Measurements from ENCODE around the gene SLCO3A1.

Gene SLCO3A1

GRCh38 chr15:91897585-91898372 lies 44.3 kb downstream of the SLCO3A1 start:
- DNase-seq (ENCODE audit: low read depth), result no peak
- H3K4me3 ChIP-seq (ENCODE audit: low read depth, low read length), result no peak overlapping the region

- H3K4me3 ChIP-seq (ENCODE audit: low read depth, low read length), result no peak overlapping the region
- DNase-seq (ENCODE audit: low read depth), result no peak
These were observed 45.3 kb downstream of the SLCO3A1 start for GRCh38 chr15:91898843-91899242.

GRCh38 chr15:91904942-91905341 lies 51.4 kb downstream of the SLCO3A1 start:
- no peak overlapping the region for H3K4me3 ChIP-seq (ENCODE audit: low read depth, low read length)
- no peak for DNase-seq (ENCODE audit: low read depth)

GRCh38 chr15:91908391-91908790 lies 54.9 kb downstream of the SLCO3A1 start:
- peak; percentile 22 for DNase-seq (ENCODE audit: low read depth)
- no peak overlapping the region for H3K4me3 ChIP-seq (ENCODE audit: low read depth, low read length)

- DNase-seq (ENCODE audit: low read depth), result no peak
- H3K4me3 ChIP-seq (ENCODE audit: low read depth, low read length), result no peak overlapping the region
These were observed 55.6 kb downstream of the SLCO3A1 start for GRCh38 chr15:91909111-91909510.

- H3K4me3 ChIP-seq (ENCODE audit: low read depth, low read length), result no peak overlapping the region
- DNase-seq (ENCODE audit: low read depth), result no peak
These were observed 56.1 kb downstream of the SLCO3A1 start for GRCh38 chr15:91909574-91909973.

- no peak for DNase-seq (ENCODE audit: low read depth)
These were observed 58.3 kb downstream of the SLCO3A1 start for GRCh38 chr15:91911844-91912243.

GRCh38 chr15:91912336-91912735 lies 58.8 kb downstream of the SLCO3A1 start:
- no peak for DNase-seq (ENCODE audit: low read depth)
- H3K4me3 ChIP-seq (ENCODE audit: low read depth, low read length), result no peak overlapping the region

More at GRCh38 chr15:91911844-91912243, 58.3 kb downstream of the SLCO3A1 start:
- no peak overlapping the region for H3K4me3 ChIP-seq (ENCODE audit: low read depth, low read length)

- DNase-seq (ENCODE audit: low read depth), result no peak
- H3K4me3 ChIP-seq (ENCODE audit: low read depth, low read length), result no peak overlapping the region
These were observed 60.1 kb downstream of the SLCO3A1 start for GRCh38 chr15:91913560-91913959.

GRCh38 chr15:91915576-91915975 lies 62.1 kb downstream of the SLCO3A1 start:
- H3K4me3 ChIP-seq (ENCODE audit: low read depth, low read length), result no peak overlapping the region
- DNase-seq (ENCODE audit: low read depth), result no peak

- H3K4me3 ChIP-seq (ENCODE audit: low read depth, low read length), result no peak overlapping the region
- no peak for DNase-seq (ENCODE audit: low read depth)
These were observed 62.5 kb downstream of the SLCO3A1 start for GRCh38 chr15:91916051-91916450.

- H3K4me3 ChIP-seq (ENCODE audit: low read depth, low read length), result no peak overlapping the region
- DNase-seq (ENCODE audit: low read depth), result no peak
These were observed 64.3 kb downstream of the SLCO3A1 start for GRCh38 chr15:91917686-91918360.

- no peak for DNase-seq (ENCODE audit: low read depth)
- H3K4me3 ChIP-seq (ENCODE audit: low read depth, low read length), result no peak overlapping the region
These were observed 65.6 kb downstream of the SLCO3A1 start for GRCh38 chr15:91919014-91919534.

GRCh38 chr15:91921188-91921842 lies 67.8 kb downstream of the SLCO3A1 start:
- no peak for DNase-seq (ENCODE audit: low read depth)
- no peak overlapping the region for H3K4me3 ChIP-seq (ENCODE audit: low read depth, low read length)

GRCh38 chr15:91921843-91922198 lies 68.3 kb downstream of the SLCO3A1 start:
- H3K4me3 ChIP-seq (ENCODE audit: low read depth, low read length), result no peak overlapping the region
- DNase-seq (ENCODE audit: low read depth), result no peak

GRCh38 chr15:91922646-91923547 lies 69.4 kb downstream of the SLCO3A1 start:
- DNase-seq (ENCODE audit: low read depth), result no peak

GRCh38 chr15:91924183-91924582 lies 70.7 kb downstream of the SLCO3A1 start:
- no peak overlapping the region for H3K4me3 ChIP-seq (ENCODE audit: low read depth, low read length)
- no peak for DNase-seq (ENCODE audit: low read depth)

More at GRCh38 chr15:91922646-91923547, 69.4 kb downstream of the SLCO3A1 start:
- H3K4me3 ChIP-seq (ENCODE audit: low read depth, low read length), result no peak overlapping the region

GRCh38 chr15:91924837-91925495 lies 71.5 kb downstream of the SLCO3A1 start:
- DNase-seq (ENCODE audit: low read depth), result no peak
- H3K4me3 ChIP-seq (ENCODE audit: low read depth, low read length), result no peak overlapping the region

GRCh38 chr15:91925794-91926193 lies 72.3 kb downstream of the SLCO3A1 start:
- no peak overlapping the region for H3K4me3 ChIP-seq (ENCODE audit: low read depth, low read length)
- no peak for DNase-seq (ENCODE audit: low read depth)

Data from skeletal muscle cell (primary cell).